ENCODE data around the gene PDIA6. TPM values are rescaled to one million over a fixed set of nuclear protein-coding genes. Genes with fewer than 3 reads are reported as not detected.

PDIA6 gene
- total and polyA plus RNA-seq, 9 of the 15 experiments (the other 6 are each of a cell fraction or from before 2014, with no cell fraction given) = 166 to 268 (median 229) TPM

- TF ChIP-seq SMAD2 (IDR thresholded peaks at IDR 0.05; ENCODE audit: low read depth, low read length) (no peak), MITF (IDR thresholded peaks at IDR 0.05) (no peak), JUND (IDR thresholded peaks at IDR 0.05; ENCODE audit: borderline replicate concordance, low read depth, low read length) (peak; percentile 29; the same call in 1 of the 2 replicates), JUND (tag; IDR thresholded peaks at IDR 0.05; ENCODE audit: borderline replicate concordance, low read depth, low read length) (no peak; the same call in 2 of the 3 replicates), ZNF551 (CRISPR knock-in tag; IDR thresholded peaks at IDR 0.05) (no peak), SLC30A9 (CRISPR knock-in tag; IDR thresholded peaks at IDR 0.05) (no peak), XRCC3 (IDR thresholded peaks at IDR 0.05) (no peak), SUPT5H (IDR thresholded peaks at IDR 0.05) (no peak), ZFP1 (CRISPR knock-in tag; IDR thresholded peaks at IDR 0.05) (no peak), MTA1 (IDR thresholded peaks at IDR 0.05; ENCODE audit: borderline replicate concordance) (no peak), BCOR (IDR thresholded peaks at IDR 0.05) (no peak), MEF2D (tag; conservative IDR thresholded peaks at IDR 0.05; ENCODE audit: low read depth) (no peak), FOSL1 (tag; conservative IDR thresholded peaks at IDR 0.05) (no peak), CBX8 (IDR thresholded peaks at IDR 0.05; ENCODE audit: borderline replicate concordance, extremely low read depth, low read depth, low read length, poor library complexity, severe bottlenecking) (no peak), TAL1 (IDR thresholded peaks at IDR 0.05) (no peak), DIDO1 (tag; IDR thresholded peaks at IDR 0.05; ENCODE audit: low read depth) (no peak), SIN3A (IDR thresholded peaks at IDR 0.05; ENCODE audit: borderline replicate concordance in 2 of 2, control insufficient read depth in 1 of 2, low read depth in 2 of 2, low read length in 2 of 2) (no peak), SMAD3 (CRISPR knock-in tag; conservative IDR thresholded peaks at IDR 0.05) (no peak)
- TF ChIP-seq, protein P1, sequence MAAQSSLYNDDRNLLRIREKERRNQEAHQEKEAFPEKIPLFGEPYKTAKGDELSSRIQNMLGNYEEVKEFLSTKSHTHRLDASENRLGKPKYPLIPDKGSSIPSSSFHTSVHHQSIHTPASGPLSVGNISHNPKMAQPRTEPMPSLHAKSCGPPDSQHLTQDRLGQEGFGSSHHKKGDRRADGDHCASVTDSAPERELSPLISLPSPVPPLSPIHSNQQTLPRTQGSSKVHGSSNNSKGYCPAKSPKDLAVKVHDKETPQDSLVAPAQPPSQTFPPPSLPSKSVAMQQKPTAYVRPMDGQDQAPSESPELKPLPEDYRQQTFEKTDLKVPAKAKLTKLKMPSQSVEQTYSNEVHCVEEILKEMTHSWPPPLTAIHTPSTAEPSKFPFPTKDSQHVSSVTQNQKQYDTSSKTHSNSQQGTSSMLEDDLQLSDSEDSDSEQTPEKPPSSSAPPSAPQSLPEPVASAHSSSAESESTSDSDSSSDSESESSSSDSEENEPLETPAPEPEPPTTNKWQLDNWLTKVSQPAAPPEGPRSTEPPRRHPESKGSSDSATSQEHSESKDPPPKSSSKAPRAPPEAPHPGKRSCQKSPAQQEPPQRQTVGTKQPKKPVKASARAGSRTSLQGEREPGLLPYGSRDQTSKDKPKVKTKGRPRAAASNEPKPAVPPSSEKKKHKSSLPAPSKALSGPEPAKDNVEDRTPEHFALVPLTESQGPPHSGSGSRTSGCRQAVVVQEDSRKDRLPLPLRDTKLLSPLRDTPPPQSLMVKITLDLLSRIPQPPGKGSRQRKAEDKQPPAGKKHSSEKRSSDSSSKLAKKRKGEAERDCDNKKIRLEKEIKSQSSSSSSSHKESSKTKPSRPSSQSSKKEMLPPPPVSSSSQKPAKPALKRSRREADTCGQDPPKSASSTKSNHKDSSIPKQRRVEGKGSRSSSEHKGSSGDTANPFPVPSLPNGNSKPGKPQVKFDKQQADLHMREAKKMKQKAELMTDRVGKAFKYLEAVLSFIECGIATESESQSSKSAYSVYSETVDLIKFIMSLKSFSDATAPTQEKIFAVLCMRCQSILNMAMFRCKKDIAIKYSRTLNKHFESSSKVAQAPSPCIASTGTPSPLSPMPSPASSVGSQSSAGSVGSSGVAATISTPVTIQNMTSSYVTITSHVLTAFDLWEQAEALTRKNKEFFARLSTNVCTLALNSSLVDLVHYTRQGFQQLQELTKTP (IDR thresholded peaks at IDR 0.05; ENCODE audit: low read depth in 1 of 2, partially characterized antibody in 2 of 2) = no peak
- TF ChIP-seq, protein P2, sequence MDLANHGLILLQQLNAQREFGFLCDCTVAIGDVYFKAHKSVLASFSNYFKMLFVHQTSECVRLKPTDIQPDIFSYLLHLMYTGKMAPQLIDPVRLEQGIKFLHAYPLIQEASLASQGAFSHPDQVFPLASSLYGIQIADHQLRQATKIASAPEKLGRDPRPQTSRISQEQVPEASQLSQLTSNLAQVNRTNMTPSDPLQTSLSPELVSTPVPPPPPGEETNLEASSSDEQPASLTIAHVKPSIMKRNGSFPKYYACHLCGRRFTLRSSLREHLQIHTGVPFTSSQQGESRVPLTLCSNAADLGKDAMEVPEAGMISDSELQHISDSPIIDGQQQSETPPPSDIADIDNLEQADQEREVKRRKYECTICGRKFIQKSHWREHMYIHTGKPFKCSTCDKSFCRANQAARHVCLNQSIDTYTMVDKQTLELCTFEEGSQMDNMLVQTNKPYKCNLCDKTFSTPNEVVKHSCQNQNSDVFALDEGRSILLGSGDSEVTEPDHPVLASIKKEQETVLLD (IDR thresholded peaks at IDR 0.05) = no peak
Measured at GRCh38 chr2:10832203-10832936, 19.8 kb upstream of the PDIA6 start (continued).

Data from K562 (cell line).